GM18907 (cell line): ENCODE results near the gene PIGK.
A peak's percentile ranks its signal among the peaks of the same experiment; 100 is the strongest.
"Not testable (repeated sequence)": the region's sequence is repeated elsewhere in the genome, so short reads cannot be mapped to it uniquely, and the experiment has no call there.

Experiments used
- ATAC-seq: cut with Tn5 transposase; IDR thresholded peaks from one replicate; pipeline ENCODE4 v1.9.1; 2021; ENCODE audit warnings: mild to moderate bottlenecking, moderate library complexity; ENCODE audit not compliant: unreplicated experiment

PIGK gene

GRCh38 chr1:77197351-77197750 lies 21.9 kb downstream of the PIGK start:
- no peak for ATAC-seq

GRCh38 chr1:77193951-77194350 lies 25.3 kb downstream of the PIGK start:
- ATAC-seq = no peak

- ATAC-seq = no peak
These were observed 30.5 kb downstream of the PIGK start for GRCh38 chr1:77188770-77189169.

- not testable (repeated sequence) for ATAC-seq
These were observed 32.3 kb downstream of the PIGK start for GRCh38 chr1:77186907-77187306.

GRCh38 chr1:77182083-77182482 lies 37.1 kb downstream of the PIGK start:
- no peak for ATAC-seq

- ATAC-seq = no peak
These were observed 39.6 kb downstream of the PIGK start for GRCh38 chr1:77179632-77180031.

- ATAC-seq = no peak
These were observed 43.9 kb downstream of the PIGK start for GRCh38 chr1:77175230-77175844.

GRCh38 chr1:77170687-77171086 lies 48.5 kb downstream of the PIGK start:
- no peak for ATAC-seq

GRCh38 chr1:77168358-77168757 lies 50.9 kb downstream of the PIGK start:
- no peak for ATAC-seq

- no peak for ATAC-seq
These were observed 54.7 kb downstream of the PIGK start for GRCh38 chr1:77164434-77164944.

- ATAC-seq = not testable (repeated sequence)
These were observed 59.5 kb downstream of the PIGK start for GRCh38 chr1:77159706-77160105.

GRCh38 chr1:77156214-77156613 lies 63.0 kb downstream of the PIGK start:
- ATAC-seq = no peak

GRCh38 chr1:77146270-77146669 lies 73.0 kb downstream of the PIGK start:
- ATAC-seq = no peak

- ATAC-seq = no peak
These were observed 75.6 kb downstream of the PIGK start for GRCh38 chr1:77143529-77144121.

- no peak for ATAC-seq
These were observed 79.8 kb downstream of the PIGK start for GRCh38 chr1:77139389-77139788.

- ATAC-seq = no peak
These were observed 84.9 kb downstream of the PIGK start for GRCh38 chr1:77134359-77134758.

- ATAC-seq = no peak
These were observed 85.4 kb downstream of the PIGK start for GRCh38 chr1:77133731-77134358.

GRCh38 chr1:77126307-77126706 lies 92.9 kb downstream of the PIGK start:
- ATAC-seq = peak; percentile 86

GRCh38 chr1:77121503-77121902 lies 97.7 kb downstream of the PIGK start:
- no peak for ATAC-seq

- ATAC-seq = no peak
These were observed 98.3 kb downstream of the PIGK start for GRCh38 chr1:77120950-77121349.

- ATAC-seq = no peak
These were observed 100.5 kb downstream of the PIGK start for GRCh38 chr1:77118712-77119111.

- ATAC-seq = no peak
These were observed 114.6 kb downstream of the PIGK start for GRCh38 chr1:77104672-77105071.
